A673 (cell line): ENCODE measurements around the gene CTCF. TPM values are rescaled to one million over a fixed set of nuclear protein-coding genes. Genes with fewer than 3 reads are reported as not detected.

ENCODE experiments used
- BruUV-seq: library from RNA; stranded (reverse); fragments of 400-500 nt; replicated peaks from 2 replicates; lab custom pipeline; 2021; lab: Mats Ljungman, UMichigan
- CTCF ChIA-PET: fragments of 300-600 bp; sonication (Branson Sonifier 250); formaldehyde crosslinking; loops from one replicate; lab custom pipeline; 2022; ENCODE audit warnings: antibody characterized with exemption; lab: Charles Lee
- POLR2A ChIA-PET: fragments of 300-600 bp; sonication (Branson Sonifier 250); formaldehyde crosslinking; loops from one replicate; lab custom pipeline; 2022; ENCODE audit warnings: antibody characterized with exemption; ENCODE audit not compliant: low non-redundant PET; lab: Charles Lee
- DNase-seq: peaks from one replicate; pipeline ENCODE4 v3.0.0-alpha.2; 2015; ENCODE audit warnings: low spot score
- H3K27ac ChIP-seq: fragments of 200-600 bp; sonication (generic); 2 replicates; pipeline ENCODE4 v1.5.1; 2016; ENCODE audit warnings: mixed run types, low read depth, mild to moderate bottlenecking, mixed read lengths, antibody characterized with exemption, low read length; ENCODE audit not compliant: poor library complexity, severe bottlenecking
- H3K27me3 ChIP-seq: fragments of 200-600 bp; sonication (generic); replicated peaks from 2 replicates; pipeline ENCODE4 v1.6.1; 2017; ENCODE audit warnings: mixed run types, low read depth, mild to moderate bottlenecking, mixed read lengths, antibody characterized with exemption, low read length; ENCODE audit not compliant: insufficient read depth, poor library complexity
- H3K36me3 ChIP-seq: fragments of 200-600 bp; sonication (generic); 2 replicates; pipeline ENCODE4 v1.6.1; 2016; ENCODE audit warnings: mixed run types, mild to moderate bottlenecking, mixed read lengths, antibody characterized with exemption, low read length; ENCODE audit not compliant: insufficient read depth, poor library complexity, severe bottlenecking
- H3K4me1 ChIP-seq: fragments of 200-600 bp; sonication (generic); 2 replicates; pipeline ENCODE4 v1.6.1; 2017; ENCODE audit warnings: mixed run types, mild to moderate bottlenecking, mixed read lengths, antibody characterized with exemption, low read length; ENCODE audit not compliant: insufficient read depth, poor library complexity, severe bottlenecking
- H3K4me3 ChIP-seq: fragments of 200-600 bp; sonication (generic); 2 replicates; pipeline ENCODE4 v1.5.1; 2016; ENCODE audit warnings: low read depth, mixed run types, mild to moderate bottlenecking, mixed read lengths, low read length; ENCODE audit not compliant: poor library complexity, severe bottlenecking
- H3K9me3 ChIP-seq: fragments of 200-600 bp; sonication (generic); 2 replicates; pipeline ENCODE4 v1.6.1; 2016; ENCODE audit warnings: mixed run types, low read depth, mild to moderate bottlenecking, mixed read lengths, antibody characterized with exemption, low read length; ENCODE audit not compliant: poor library complexity, severe bottlenecking
- CTCF ChIP-seq: fragments of 300-800, 200-600 bp; sonication (generic); conservative IDR thresholded peaks from 2 replicates; pipeline ENCODE4 v1.5.1; 2017; ENCODE audit warnings: low read depth, mild to moderate bottlenecking, antibody characterized with exemption, low read length, moderate library complexity, mixed read lengths
- EZH2 ChIP-seq: fragments of 200-600 bp; sonication (generic); IDR thresholded peaks from 2 replicates; pipeline ENCODE4 v1.6.1; 2017; ENCODE audit warnings: borderline replicate concordance, low read depth, mild to moderate bottlenecking, mixed read lengths, antibody characterized with exemption, low read length; ENCODE audit not compliant: poor library complexity, severe bottlenecking
- intact Hi-C: fragments of 100-400 bp; cut with micrococcal nuclease; formaldehyde crosslinking; loops from one replicate; pipeline ENCODE4 v1.10.0; 2022; ENCODE audit not compliant: unreplicated experiment
- total RNA-seq: library from RNA; stranded (reverse); gene quantifications from 2 replicates; pipeline ENCODE4 v1.2.3, GENCODE V29; 2021

Gene CTCF
- total RNA-seq, 1 experiment from 2014 or later, result 74.7 TPM

GRCh38 chr16:67593701-67594100, 31.4 kb downstream of the CTCF start:
- no TSS peak for BruUV-seq
- TF ChIP-seq EZH2, result no peak
- no peak for TF ChIP-seq CTCF
- intact Hi-C loops, result no loop called here
- no peak for DNase-seq
- no peaks in the 10 kb centered on the region for H3K9me3 ChIP-seq
- no peaks in the 10 kb centered on the region for H3K27me3 ChIP-seq
- CTCF ChIA-PET, result no interaction called here
- H3K36me3 ChIP-seq, result peaks cover 6% of the 10 kb centered on the region
- peaks cover 5% of the 10 kb centered on the region for H3K4me1 ChIP-seq
- no peak overlapping the region for H3K27ac ChIP-seq
- H3K4me3 ChIP-seq, result no peak overlapping the region
- POLR2A ChIA-PET, result interaction anchor here (0.6 kb wide), 1 partner anchor 29 kb away, joined by 7 read pairs; no protein-coding TSS in a partner anchor

GRCh38 chr16:67594256-67594915, 32.1 kb downstream of the CTCF start:
- CTCF ChIA-PET, result interaction anchor here (0.5 kb wide), 1 partner anchor 60 kb away, joined by 13 read pairs; no protein-coding TSS in a partner anchor
- no peak overlapping the region for H3K4me3 ChIP-seq

GRCh38 chr16:67594956-67595355, 32.6 kb downstream of the CTCF start:
- intact Hi-C loops, result no loop called here
- BruUV-seq, result no TSS peak
- Histone ChIP-seq H3K36me3 (peaks cover 1% of the 10 kb centered on the region), H3K27me3 (no peaks in the 10 kb centered on the region), H3K9me3 (no peaks in the 10 kb centered on the region), H3K4me1 (peaks cover 5% of the 10 kb centered on the region), H3K4me3 (no peak overlapping the region), H3K27ac (no peak overlapping the region)
- TF ChIP-seq EZH2, result no peak
- no peak for TF ChIP-seq CTCF
- ChIA-PET POLR2A (no interaction called here), CTCF (no interaction called here)
- DNase-seq, result no peak

More at GRCh38 chr16:67594256-67594915, 32.1 kb downstream of the CTCF start:
- TF ChIP-seq EZH2, result no peak
- TF ChIP-seq CTCF, result no peak
- intact Hi-C loops, result no loop called here
- BruUV-seq, result no TSS peak
- Histone ChIP-seq H3K36me3 (peaks cover 6% of the 10 kb centered on the region), H3K9me3 (no peaks in the 10 kb centered on the region), H3K4me1 (peaks cover 5% of the 10 kb centered on the region), H3K27ac (no peak overlapping the region), H3K27me3 (no peaks in the 10 kb centered on the region)
- DNase-seq, result no peak
- POLR2A ChIA-PET, result interaction anchor here (0.6 kb wide), 1 partner anchor 30 kb away, joined by 7 read pairs; no protein-coding TSS in a partner anchor
